AG04449 (cell line): ENCODE results near the gene SLC4A4.

Experiments
- CTCF ChIA-PET: fragments of 350-600 bp; formaldehyde crosslinking; extraction: SDS; loops from one replicate; lab custom pipeline; 2021; ENCODE audit warnings: antibody characterized with exemption; lab: Yijun Ruan, JAX
- POLR2A ChIA-PET: fragments of 400-600, 350-600 bp; formaldehyde crosslinking; extraction: SDS; loops from one replicate; lab custom pipeline; 2020; ENCODE audit warnings: antibody characterized with exemption, inconsistent platforms; lab: Yijun Ruan, JAX
- DNase-seq: peaks from one replicate; pipeline ENCODE4 v3.0.0-alpha.2; 2010; ENCODE audit warnings: low read depth, low spot score
- H3K4me3 ChIP-seq: 2 replicates; pipeline ENCODE4 v1.5.1; 2011; ENCODE audit warnings: low read depth, mild to moderate bottlenecking, control low read depth, low read length
- CTCF ChIP-seq: IDR thresholded peaks from one replicate; pipeline ENCODE4 v1.5.1; 2011; ENCODE audit warnings: mild to moderate bottlenecking, moderate library complexity, low read length, control low read depth, inconsistent platforms; ENCODE audit not compliant: insufficient read depth; ENCODE audit errors: missing control alignments

The SLC4A4 gene

GRCh38 chr4:71583971-71584370 is 245.2 kb downstream of the SLC4A4 start:
- ChIA-PET POLR2A (no interaction called here), CTCF (no interaction called here)
- no peak for DNase-seq
- TF ChIP-seq CTCF, result no peak
- H3K4me3 ChIP-seq, result no peak overlapping the region

- no peak for DNase-seq
- ChIA-PET POLR2A (no interaction called here), CTCF (no interaction called here)
- no peak for TF ChIP-seq CTCF
- no peak overlapping the region for H3K4me3 ChIP-seq
Observed at GRCh38 chr4:71584585-71584984, 245.8 kb downstream of the SLC4A4 start.

GRCh38 chr4:71586087-71586763 is 247.4 kb downstream of the SLC4A4 start:
- H3K4me3 ChIP-seq, result no peak overlapping the region
- ChIA-PET POLR2A (no interaction called here), CTCF (interaction anchor here (0.9 kb wide), 1 partner anchor 33 kb away, joined by 3 read pairs; no protein-coding TSS in a partner anchor)
- DNase-seq, result no peak
- no peak for TF ChIP-seq CTCF

GRCh38 chr4:71587995-71588394 is 249.2 kb downstream of the SLC4A4 start:
- CTCF ChIA-PET, result no interaction called here
- POLR2A ChIA-PET, result no interaction called here

GRCh38 chr4:71592793-71593192 is 254.0 kb downstream of the SLC4A4 start:
- POLR2A ChIA-PET, result no interaction called here
- CTCF ChIA-PET, result interaction anchor here (1.3 kb wide), 1 partner anchor 42 kb away, joined by 4 read pairs; no protein-coding TSS in a partner anchor
- no peak overlapping the region for H3K4me3 ChIP-seq
- DNase-seq, result no peak
- no peak for TF ChIP-seq CTCF

More at GRCh38 chr4:71587995-71588394, 249.2 kb downstream of the SLC4A4 start:
- DNase-seq, result no peak
- TF ChIP-seq CTCF, result no peak
- H3K4me3 ChIP-seq, result no peak overlapping the region

- CTCF ChIA-PET, result interaction anchor here (1.3 kb wide), 1 partner anchor 43 kb away, joined by 4 read pairs; no protein-coding TSS in a partner anchor
- DNase-seq, result no peak
Observed at GRCh38 chr4:71593311-71593710, 254.5 kb downstream of the SLC4A4 start.

More at GRCh38 chr4:71593311-71593710, 254.5 kb downstream of the SLC4A4 start:
- POLR2A ChIA-PET, result no interaction called here
- no peak for TF ChIP-seq CTCF
- H3K4me3 ChIP-seq, result no peak overlapping the region
